HUES6 (cell line): ENCODE measurements around the gene GNL3.

Experiments used
- H3K27ac ChIP-seq: 2 replicates; pipeline ENCODE4 v1.7.0; 2013; ENCODE audit warnings: low read depth, mild to moderate bottlenecking, low read length, inconsistent platforms
- H3K27me3 ChIP-seq: 2 replicates; pipeline ENCODE4 v1.6.1; 2013; ENCODE audit warnings: low read length; ENCODE audit not compliant: control insufficient read depth, insufficient read depth
- H3K36me3 ChIP-seq: 2 replicates; pipeline ENCODE4 v1.6.1; 2013; ENCODE audit warnings: low read length; ENCODE audit not compliant: control insufficient read depth, insufficient read depth
- H3K4me1 ChIP-seq: 2 replicates; pipeline ENCODE4 v1.6.1; 2013; ENCODE audit warnings: low read length; ENCODE audit not compliant: control insufficient read depth, insufficient read depth
- H3K4me3 ChIP-seq: 2 replicates; pipeline ENCODE4 v1.5.1; 2013; ENCODE audit warnings: low read depth, low read length
- H3K9ac ChIP-seq: one replicate; pipeline ENCODE4 v1.6.1; 2013; ENCODE audit warnings: mild to moderate bottlenecking, low read length
- H3K9me3 ChIP-seq: 2 replicates; pipeline ENCODE4 v1.6.1; 2013; ENCODE audit warnings: low read depth, low read length; ENCODE audit not compliant: control insufficient read depth, insufficient read depth

Gene GNL3

DNA sequence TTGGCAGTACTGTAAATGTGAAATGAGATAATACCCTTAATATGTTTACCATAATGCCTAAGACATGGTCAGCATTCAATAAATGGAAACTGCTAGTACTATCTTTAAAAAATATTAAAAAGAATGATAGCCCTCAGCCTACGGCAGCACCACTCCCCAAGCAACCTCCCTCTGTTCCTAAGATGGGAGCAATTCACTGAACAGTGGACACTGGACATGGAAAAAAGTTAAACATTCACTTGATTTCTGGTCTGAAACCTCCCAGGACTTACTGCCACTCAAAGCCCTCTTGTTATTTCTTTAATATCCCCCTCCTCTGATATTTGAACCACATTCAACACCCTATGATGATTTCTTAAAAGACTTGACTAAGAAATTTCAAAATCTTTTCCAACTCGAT lies 57.9 kb downstream of the GNL3 start:
- Histone ChIP-seq H3K9ac (no peak overlapping the region), H3K4me3 (no peak overlapping the region), H3K27me3 (no peaks in the 10 kb centered on the region), H3K27ac (no peak overlapping the region), H3K9me3 (no peaks in the 10 kb centered on the region), H3K4me1 (no peaks in the 10 kb centered on the region), H3K36me3 (peaks cover 79% of the 10 kb centered on the region)
